ENCODE results near the gene LPIN1. TPM values are rescaled to one million over a fixed set of nuclear protein-coding genes. Genes with fewer than 3 reads are reported as not detected.

LPIN1 gene
- total and polyA plus RNA-seq, 10 donors, result 12.3 to 55.7 (median 34.8) TPM

GRCh38 chr2:11744631-11745394 is 1.6 kb upstream of the LPIN1 start:
- peak; percentile 81 for DNase-seq
- Histone ChIP-seq H3K36me3 (no peaks in the 10 kb centered on the region), H3K27ac (peak overlapping the region in 7 of 8 donors; percentile 40 to 76 (median 57)), H3K27me3 (replicated peaks in 1 of 7) (no peaks in the 10 kb centered on the region), H3K4me3 (peak overlapping the region in 2 of 8 donors; percentile 9 to 54), H3K9me3 (no peaks in the 10 kb centered on the region), H3K4me1 (peaks cover 29 to 68% (median 65%) of the 10 kb centered on the region in 6 donors)
- intact Hi-C loops (cut with DNase I; ENCODE audit: low total_unique reads), result loop anchor here (5.0 kb wide), 1 partner anchor 32 kb away; no protein-coding TSS in a partner anchor
- no peak for TF ChIP-seq POLR2AphosphoS5 (IDR thresholded peaks at IDR 0.05)
- no peak for TF ChIP-seq POLR2A (IDR thresholded peaks at IDR 0.05)
- TF ChIP-seq CTCF (IDR thresholded peaks at IDR 0.05 in 8 of 11, conservative IDR thresholded peaks at IDR 0.05 in 3 of 11), result peak in 6 of 11 experiments; percentile 5 to 50 (median 34)
- WGBS, 5 donors, result 57 to 68% (median 63%) methylated on average over 11 to 14 of the region's 14 CpGs

GRCh38 chr2:11745613-11746375 is 638 bp upstream of the LPIN1 start:
- peak; percentile 86 for DNase-seq
- no peak for TF ChIP-seq POLR2A (IDR thresholded peaks at IDR 0.05)
- no peak for TF ChIP-seq POLR2AphosphoS5 (IDR thresholded peaks at IDR 0.05)
- TF ChIP-seq CTCF (IDR thresholded peaks at IDR 0.05 in 8 of 11, conservative IDR thresholded peaks at IDR 0.05 in 3 of 11), result no peak
- Histone ChIP-seq H3K27me3 (replicated peaks in 1 of 7) (no peaks in the 10 kb centered on the region), H3K27ac (peak overlapping the region; percentile 51 to 92 (median 89)), H3K9me3 (no peaks in the 10 kb centered on the region), H3K36me3 (no peaks in the 10 kb centered on the region), H3K4me1 (peaks cover 29 to 78% (median 75%) of the 10 kb centered on the region in 6 donors), H3K4me3 (peak overlapping the region; percentile 66 to 89 (median 80))
- intact Hi-C loops (cut with DNase I; ENCODE audit: low total_unique reads), result no loop called here
- 53 to 62% (median 58%) methylated on average over 27 of the region's 27 CpGs for whole genome bisulfite sequencing, 5 donors

- TF ChIP-seq POLR2A (IDR thresholded peaks at IDR 0.05) (no peak), CTCF (IDR thresholded peaks at IDR 0.05 in 8 of 11, conservative IDR thresholded peaks at IDR 0.05 in 3 of 11) (no peak), POLR2AphosphoS5 (IDR thresholded peaks at IDR 0.05) (no peak)
- WGBS, 5 donors, result 0 to 3% (median 1%) methylated on average over 15 to 42 of the region's 42 CpGs
- H3K27me3 ChIP-seq (replicated peaks in 1 of 7), result no peaks in the 10 kb centered on the region
- peak overlapping the region; percentile 51 to 92 (median 89) for H3K27ac ChIP-seq
- H3K4me1 ChIP-seq, result peaks cover 29 to 89% (median 86%) of the 10 kb centered on the region in 6 donors
- no peaks in the 10 kb centered on the region for H3K36me3 ChIP-seq
- H3K9me3 ChIP-seq, result no peaks in the 10 kb centered on the region
- DNase-seq, result no peak
- intact Hi-C loops (cut with DNase I; ENCODE audit: low total_unique reads), result no loop called here
- H3K4me3 ChIP-seq, result peak overlapping the region; percentile 66 to 89 (median 80)
Observed at GRCh38 chr2:11746807-11747459, 501 bp downstream of the LPIN1 start.
